NCI-H1105 treated with DMSO at 0.1 percent for 48 hours (cell line): ENCODE measurements around the gene ZCWPW1.
"Not testable (repeated sequence)": the region's sequence is repeated elsewhere in the genome, so short reads cannot be mapped to it uniquely, and the experiment has no call there.

Experiments
- DNase-seq: peaks from one replicate; lab custom pipeline; 2025; lab: John Stamatoyannopoulos, UW

The ZCWPW1 gene

DNA sequence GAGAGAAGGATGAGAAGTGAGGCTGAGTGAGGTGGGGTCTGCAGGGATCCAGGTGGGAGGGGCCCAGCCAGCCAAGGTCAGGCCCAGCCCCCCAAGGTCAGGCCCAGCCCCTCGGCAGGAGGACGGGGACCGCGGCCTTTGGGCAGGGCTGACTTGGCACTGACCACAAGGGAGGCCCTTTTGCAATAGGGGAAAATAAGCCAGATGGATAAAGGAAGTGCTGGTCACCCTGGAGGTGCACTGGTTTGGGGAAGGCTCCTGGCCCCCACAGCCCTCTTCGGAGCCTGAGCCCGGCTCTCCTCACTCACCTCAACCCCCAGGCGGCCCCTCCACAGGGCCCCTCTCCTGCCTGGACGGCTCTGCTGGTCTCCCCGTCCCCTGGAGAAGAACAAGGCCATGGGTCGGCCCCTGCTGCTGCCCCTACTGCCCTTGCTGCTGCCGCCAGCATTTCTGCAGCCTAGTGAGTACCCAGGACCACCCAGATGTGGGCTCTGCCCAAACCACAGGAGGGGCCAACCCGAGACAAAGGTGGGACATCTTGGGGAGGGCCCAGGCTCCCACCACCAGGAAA lies 55.2 kb downstream of the ZCWPW1 start, which contains the start of gene PILRA:
TSS of gene PILRA (plus strand) at position 227 of the 571 bp plus-strand sequence. CDS start at position 397, 170 bp downstream.
- DNase-seq: no peak

DNA sequence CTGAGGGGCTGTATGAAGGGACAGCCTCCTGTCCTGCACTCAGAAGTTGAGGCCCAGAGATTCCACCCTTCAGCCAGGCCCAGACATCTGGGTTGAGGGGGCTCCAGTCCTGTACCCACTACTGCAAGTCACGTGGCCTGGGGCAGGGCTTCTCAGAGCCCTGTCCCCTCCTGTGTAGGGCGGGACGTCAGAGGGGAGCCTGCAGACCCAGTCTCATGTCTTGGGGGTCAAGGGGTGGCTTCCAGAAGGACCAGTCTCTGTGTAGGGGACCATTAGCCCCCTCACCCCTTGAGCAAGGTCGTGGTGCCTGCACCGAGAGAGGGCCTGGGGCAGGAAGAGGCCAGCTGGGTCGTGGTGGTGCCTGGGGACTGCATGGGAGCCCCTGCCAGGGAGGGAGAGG lies 55.8 kb downstream of the ZCWPW1 start:
- no peak for DNase-seq

GRCh38 chr7:100372256-100372655 lies 56.2 kb downstream of the ZCWPW1 start:
- DNase-seq: no peak

- DNase-seq: no peak
These were observed 56.8 kb downstream of the ZCWPW1 start for GRCh38 chr7:100371561-100372171.

DNA sequence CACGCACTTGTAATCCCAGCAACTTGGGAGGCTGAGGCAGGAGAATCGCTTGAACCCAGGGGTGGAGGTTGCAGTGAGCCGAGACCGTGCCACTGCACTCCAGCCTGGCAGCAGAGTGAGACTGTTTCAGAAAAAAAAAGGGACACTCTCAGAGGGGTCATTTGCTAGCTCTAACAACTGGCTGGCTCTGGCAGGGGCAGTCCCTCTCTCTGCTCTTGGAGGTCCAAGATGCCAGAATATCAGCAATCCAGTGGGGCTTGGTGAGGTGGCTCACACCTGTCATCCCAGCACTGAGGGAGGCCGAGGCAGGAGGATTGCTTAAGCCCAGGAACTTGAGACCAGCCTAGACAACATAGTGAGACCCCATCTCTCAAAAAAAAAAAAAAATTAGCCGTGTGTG lies 57.8 kb downstream of the ZCWPW1 start:
- DNase-seq: no peak

- no peak for DNase-seq
These were observed 58.2 kb downstream of the ZCWPW1 start for GRCh38 chr7:100370303-100370702.

DNA sequence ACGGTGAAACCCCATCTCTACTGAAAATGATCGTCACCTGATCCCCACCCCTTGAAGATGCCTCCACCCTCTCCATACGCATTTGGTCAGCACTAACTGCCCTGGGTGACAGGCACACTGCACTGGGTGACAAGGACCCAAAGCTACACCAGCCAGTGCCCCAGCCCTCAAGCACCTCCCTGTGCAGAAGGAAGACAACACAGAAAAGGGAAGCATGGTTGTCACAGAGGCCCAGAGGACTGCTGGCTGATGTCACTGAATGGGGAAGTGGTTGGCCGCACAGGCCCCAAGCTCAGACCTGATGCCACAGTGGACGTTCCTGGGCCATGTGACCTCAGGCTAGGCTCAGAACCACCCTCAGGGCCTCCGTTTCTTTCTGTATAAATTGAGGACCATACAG lies 59.4 kb downstream of the ZCWPW1 start:
- DNase-seq: no peak

DNA sequence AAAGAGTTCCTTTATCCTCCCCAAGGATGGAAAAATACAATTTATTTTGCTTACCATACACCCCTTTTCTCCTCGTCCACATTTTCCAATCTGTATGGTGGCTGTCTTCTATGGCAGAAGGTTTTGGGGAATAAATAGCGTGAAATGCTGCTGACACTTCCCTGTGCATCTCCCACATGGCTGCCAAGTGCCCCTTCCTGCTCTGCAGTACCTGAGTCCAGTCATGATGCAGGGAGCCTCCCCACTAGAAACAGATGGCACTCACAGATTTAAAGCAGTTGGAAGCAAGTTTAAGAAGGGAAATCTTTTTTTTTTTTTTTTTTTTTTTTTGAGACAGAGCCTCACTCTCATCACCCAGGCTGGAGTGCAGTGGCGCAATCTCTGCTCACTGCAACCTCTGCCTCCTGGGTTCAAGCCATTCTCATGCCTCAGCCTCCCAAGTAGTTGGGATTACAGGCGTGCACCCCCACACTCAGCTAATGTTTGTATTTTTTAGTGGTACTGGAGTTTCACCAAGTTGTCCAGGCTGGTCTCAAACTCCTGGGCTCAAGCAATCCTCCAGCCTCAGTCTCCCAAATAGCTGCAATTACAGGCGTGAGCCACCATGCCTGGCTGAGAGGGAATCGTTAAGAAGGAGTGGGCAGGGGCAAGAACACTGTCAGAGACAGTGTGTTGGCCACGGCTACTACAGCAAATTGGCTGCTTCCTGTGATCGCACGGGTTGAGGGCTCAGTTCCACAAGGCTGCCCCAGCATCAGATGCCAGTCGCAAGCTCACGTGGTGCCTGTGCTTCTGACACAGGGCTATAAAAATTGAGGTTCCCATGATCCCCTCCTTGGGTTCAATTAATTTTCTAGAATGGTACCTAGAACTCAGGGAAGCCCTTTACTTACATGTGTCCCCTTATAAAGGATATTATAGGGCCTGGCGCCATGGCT lies 60.6 kb downstream of the ZCWPW1 start:
- DNase-seq: no peak

- DNase-seq: no peak
These were observed 61.3 kb downstream of the ZCWPW1 start for GRCh38 chr7:100367251-100367620.

DNA sequence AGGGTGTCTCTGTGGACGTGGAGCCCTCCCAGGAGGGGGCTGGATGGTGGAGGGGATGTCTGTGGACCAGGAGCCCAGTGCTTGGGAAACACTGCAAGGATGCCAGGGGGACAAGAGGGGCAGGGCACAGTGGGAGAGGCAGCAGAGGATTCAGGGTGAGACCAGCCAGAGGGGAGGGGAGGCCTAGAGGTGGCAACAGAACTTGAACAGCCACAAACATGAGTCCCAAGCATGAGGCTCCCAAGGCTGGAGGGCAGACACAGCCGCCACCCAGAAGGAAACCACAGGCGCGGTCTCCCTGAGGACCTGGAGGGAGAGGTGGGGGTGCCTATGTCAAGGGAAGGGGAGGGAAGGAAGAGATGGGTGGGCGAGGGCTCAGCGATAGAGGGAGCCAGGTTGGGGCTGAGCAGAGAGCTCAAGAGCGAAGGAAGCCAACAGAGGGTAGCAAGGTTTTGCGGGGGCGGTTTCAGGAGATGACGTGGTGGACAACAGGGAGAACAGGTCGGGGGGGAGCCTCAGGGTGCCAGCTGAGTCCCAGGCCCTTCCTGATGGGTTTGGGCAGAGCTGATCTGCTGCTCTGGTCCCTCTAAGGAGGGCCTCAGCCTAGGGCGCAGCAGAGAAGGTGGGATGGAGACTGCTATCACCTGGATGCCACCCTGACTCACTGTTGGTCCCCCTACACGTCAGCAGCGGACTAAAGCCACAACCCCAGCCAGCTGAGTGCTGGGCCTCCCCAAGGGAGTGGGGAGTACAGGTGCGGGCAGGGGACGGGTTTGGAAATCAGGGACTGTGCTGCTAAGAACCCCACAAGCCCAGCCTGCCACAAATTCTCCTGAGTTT lies 61.9 kb downstream of the ZCWPW1 start:
- no peak for DNase-seq

GRCh38 chr7:100365998-100366367 lies 62.5 kb downstream of the ZCWPW1 start:
- not testable (repeated sequence) for DNase-seq

DNA sequence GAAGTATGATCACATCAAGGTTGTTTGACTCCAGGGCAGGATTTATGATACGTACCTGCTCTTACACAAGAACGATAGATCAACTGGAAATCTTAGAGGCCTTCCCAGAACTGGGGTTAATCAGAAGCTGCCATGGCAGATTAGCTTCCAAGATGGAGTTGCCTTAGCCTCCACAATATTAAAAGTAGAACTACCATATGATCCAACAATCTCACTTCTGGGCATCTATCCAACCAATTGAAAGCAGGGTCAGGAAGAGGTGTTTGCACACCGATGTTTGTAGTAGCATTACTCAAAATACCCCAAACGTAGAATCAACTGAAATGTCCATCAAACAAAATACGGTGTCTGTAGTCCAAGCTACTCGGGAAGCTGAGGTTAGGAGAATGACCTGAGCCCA lies 64.0 kb downstream of the ZCWPW1 start:
- no peak for DNase-seq

DNA sequence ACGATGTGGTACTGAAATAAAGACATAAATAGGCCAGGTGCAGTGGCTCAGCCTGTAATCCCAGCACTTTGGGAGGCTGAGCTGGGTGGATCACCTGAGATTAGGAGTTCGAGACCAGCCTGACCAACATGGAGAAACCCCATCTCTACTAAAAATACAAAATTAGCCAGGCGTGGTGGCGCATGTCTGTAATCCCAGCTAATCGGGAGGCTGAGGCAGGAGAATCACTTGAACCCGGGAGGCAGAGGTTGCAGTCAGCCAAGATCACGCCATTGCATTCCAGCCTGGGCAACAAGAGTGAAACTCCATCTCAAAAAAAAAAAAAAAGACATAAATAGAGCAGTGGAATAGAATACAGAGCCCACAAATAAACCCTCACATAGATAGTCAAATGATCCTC lies 64.7 kb downstream of the ZCWPW1 start:
- DNase-seq: not testable (repeated sequence)

DNA sequence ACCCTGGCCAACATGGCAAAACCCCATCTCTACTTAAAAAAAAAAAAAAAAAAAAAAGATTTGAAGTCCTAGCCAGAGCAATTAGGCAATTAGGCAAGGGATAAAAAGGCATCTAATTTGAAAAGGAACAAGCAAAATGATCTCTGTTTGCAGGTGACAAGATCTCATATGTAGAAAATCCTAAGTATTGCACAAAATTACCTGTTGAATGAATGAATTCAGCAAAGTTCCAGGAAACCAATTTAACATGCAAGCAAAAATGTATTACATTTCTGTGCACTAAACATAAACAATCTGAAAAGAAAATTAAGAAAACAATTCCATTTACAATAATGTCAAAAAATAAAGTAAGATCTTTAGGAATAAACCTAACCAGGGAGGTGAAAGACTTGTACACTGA lies 65.4 kb downstream of the ZCWPW1 start:
- DNase-seq: no peak

- DNase-seq: no peak
These were observed 68.2 kb downstream of the ZCWPW1 start for GRCh38 chr7:100360135-100360854.

DNA sequence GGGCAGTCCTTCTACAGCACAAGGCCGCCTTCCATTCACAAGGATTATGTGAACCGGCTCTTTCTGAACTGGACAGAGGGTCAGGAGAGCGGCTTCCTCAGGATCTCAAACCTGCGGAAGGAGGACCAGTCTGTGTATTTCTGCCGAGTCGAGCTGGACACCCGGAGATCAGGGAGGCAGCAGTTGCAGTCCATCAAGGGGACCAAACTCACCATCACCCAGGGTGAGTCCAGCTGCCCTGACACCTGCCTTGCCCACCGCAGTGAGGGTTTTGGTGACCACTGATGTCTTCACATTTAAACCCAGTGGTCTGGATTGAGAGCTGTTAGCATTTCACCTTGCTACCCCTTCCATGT lies 69.7 kb downstream of the ZCWPW1 start:
- DNase-seq: no peak

- no peak for DNase-seq
These were observed 70.3 kb downstream of the ZCWPW1 start, which contains the start of gene PILRB for GRCh38 chr7:100358027-100358856. Gene PILRB, plus strand, starts transcription at chr7:100358117. Its CDS starts 186 bp downstream, at chr7:100358303.

- DNase-seq: no peak
These were observed 71.4 kb downstream of the ZCWPW1 start for GRCh38 chr7:100357131-100357561.

GRCh38 chr7:100356416-100357068 lies 72.0 kb downstream of the ZCWPW1 start:
- DNase-seq: no peak
